Measurements from ENCODE around the gene ACOT7.

GRCh38 chr1:6367381-6368012 is 26.1 kb downstream of the ACOT7 start:
- no peak for TF ChIP-seq CTCF (conservative IDR thresholded peaks at IDR 0.05)
- TF ChIP-seq EZH2 (IDR thresholded peaks at IDR 0.05; ENCODE audit: low read depth) = no peak
